ENCODE measurements around the gene ASPM.

- TF ChIP-seq CTCF (IDR thresholded peaks at IDR 0.05 in 2 of 3, conservative IDR thresholded peaks at IDR 0.05 in 1 of 3; ENCODE audit: borderline replicate concordance in 1 of 3, insufficient read depth in 1 of 3, low read depth in 2 of 3, low read length in 2 of 3), result no peak
- no peak for TF ChIP-seq ATF3 (IDR thresholded peaks at IDR 0.05)
Measured at GRCh38 chr1:197170538-197170937, 24.1 kb upstream of the ASPM start.

Measured in HCT116 (cell line).